Thyroid gland (tissue), 4 donors: ENCODE data around the gene MAPKAPK2. TPM values are rescaled to one million over a fixed set of nuclear protein-coding genes. Genes with fewer than 3 reads are reported as not detected.

ENCODE experiments used
- DNase-seq, 2 donors: peaks; one replicate each; pipeline ENCODE4 v3.0.0-alpha.2; 2019
- H3K27ac ChIP-seq, 3 donors: fragments of 200-600 bp; sonication (generic); 1 replicate in 2 of 3; 2 replicates in 1 of 3; pipeline ENCODE4 v1.5.1; 2016 to 2019; ENCODE audit warnings: mild to moderate bottlenecking in 1 of 3, moderate library complexity in 1 of 3
- H3K27me3 ChIP-seq: fragments of 200-600 bp; sonication (generic); one replicate; pipeline ENCODE4 v1.5.1; 2019
- H3K36me3 ChIP-seq, 2 donors: fragments of 200-600 bp; sonication (generic); one replicate each; pipeline ENCODE4 v1.5.1; 2016 to 2019
- H3K4me1 ChIP-seq, 2 donors: fragments of 200-600 bp; sonication (generic); one replicate each; pipeline ENCODE4 v1.5.1; 2017 to 2019
- H3K4me3 ChIP-seq, 3 donors: fragments of 200-600 bp; sonication (generic); replicated peaks in 1 of 3; 1 replicate in 2 of 3; 2 replicates in 1 of 3; pipeline ENCODE4 v1.5.1; 2016; ENCODE audit warnings: mild to moderate bottlenecking in 1 of 3
- H3K9me3 ChIP-seq: fragments of 200-600 bp; sonication (generic); one replicate; pipeline ENCODE4 v1.5.1; 2017
- CTCF ChIP-seq, 6 experiments: fragments of 200-600 bp in 3 of 6; fragments of 450-650 bp in 3 of 6; sonication (generic) in 3 of 6; IDR thresholded peaks; one replicate each; pipeline ENCODE4 v1.5.1; 2016 to 2019; ENCODE audit warnings: antibody characterized with exemption in 6 of 6, mild to moderate bottlenecking in 2 of 6, inconsistent platforms in 1 of 6, moderate library complexity in 1 of 6
- POLR2A ChIP-seq, 2 donors: fragments of 450-650 bp; IDR thresholded peaks; one replicate each; pipeline ENCODE4 v1.6.1; 2017; ENCODE audit warnings: antibody characterized with exemption in 2 of 2, mild to moderate bottlenecking in 2 of 2, moderate library complexity in 1 of 2
- WGBS, 2 donors: methylation state at CpG; one replicate each; pipeline ENCODE4 v1.1.5; 2017; 5-methylcytosine and 5-hydroxymethylcytosine counted together
- intact Hi-C: fragments of 100-400 bp; cut with DNase I; formaldehyde crosslinking; loops from one replicate; pipeline ENCODE4 v1.15.1; 2023
- total RNA-seq, 4 donors: library from RNA; depleted of rRNA; stranded (reverse); fragments of >200 nt; gene quantifications; one replicate each; pipeline ENCODE4 v1.2.3, GENCODE V29; 2016

Gene MAPKAPK2
- total RNA-seq, 4 donors from 2014 or later = 48.5 to 64.0 (median 59.9) TPM

GRCh38 chr1:206748348-206749030, 63.8 kb downstream of the MAPKAPK2 start:
- WGBS, 2 donors = 86 to 92% methylated on average over 3 of the region's 3 CpGs
- DNase-seq = no peak
- TF ChIP-seq CTCF (IDR thresholded peaks at IDR 0.05) (no peak), POLR2A (IDR thresholded peaks at IDR 0.05) (no peak)
- Histone ChIP-seq H3K4me1 (no peaks in the 10 kb centered on the region), H3K27ac (no peak overlapping the region), H3K4me3 (no peak overlapping the region), H3K27me3 (no peaks in the 10 kb centered on the region), H3K36me3 (no peaks in the 10 kb centered on the region), H3K9me3 (no peaks in the 10 kb centered on the region)
- intact Hi-C loops = no loop called here

- Histone ChIP-seq H3K4me3 (no peak overlapping the region), H3K4me1 (no peaks in the 10 kb centered on the region), H3K9me3 (no peaks in the 10 kb centered on the region), H3K27ac (no peak overlapping the region), H3K36me3 (no peaks in the 10 kb centered on the region), H3K27me3 (no peaks in the 10 kb centered on the region)
- WGBS, 2 donors = 59 to 71% methylated on average over 5 of the region's 5 CpGs
- TF ChIP-seq POLR2A (IDR thresholded peaks at IDR 0.05) (no peak), CTCF (IDR thresholded peaks at IDR 0.05) (no peak)
- intact Hi-C loops = no loop called here
- DNase-seq = no peak
Measured at GRCh38 chr1:206751891-206752290, 67.2 kb downstream of the MAPKAPK2 start.

- DNase-seq = no peak
- H3K9me3 ChIP-seq = no peaks in the 10 kb centered on the region
- H3K36me3 ChIP-seq = no peaks in the 10 kb centered on the region
- WGBS, 2 donors = 93% methylated on average over 2 of the region's 2 CpGs
- no peak overlapping the region for H3K4me3 ChIP-seq
- no peak for TF ChIP-seq CTCF (IDR thresholded peaks at IDR 0.05)
- no peak for TF ChIP-seq POLR2A (IDR thresholded peaks at IDR 0.05)
- intact Hi-C loops = no loop called here
- H3K27ac ChIP-seq = no peak overlapping the region
- no peaks in the 10 kb centered on the region for H3K27me3 ChIP-seq
- H3K4me1 ChIP-seq = no peaks in the 10 kb centered on the region
Measured at GRCh38 chr1:206752481-206752880, 67.8 kb downstream of the MAPKAPK2 start.

GRCh38 chr1:206753141-206753540, 68.4 kb downstream of the MAPKAPK2 start:
- Histone ChIP-seq H3K4me1 (no peaks in the 10 kb centered on the region), H3K4me3 (no peak overlapping the region), H3K36me3 (no peaks in the 10 kb centered on the region), H3K9me3 (no peaks in the 10 kb centered on the region), H3K27me3 (no peaks in the 10 kb centered on the region), H3K27ac (no peak overlapping the region)
- intact Hi-C loops = no loop called here
- TF ChIP-seq POLR2A (IDR thresholded peaks at IDR 0.05) (no peak), CTCF (IDR thresholded peaks at IDR 0.05) (no peak)
- DNase-seq = no peak
- 91 to 94% methylated on average over 3 of the region's 3 CpGs for WGBS, 2 donors

- H3K27me3 ChIP-seq = no peaks in the 10 kb centered on the region
- no peak overlapping the region for H3K27ac ChIP-seq
- intact Hi-C loops = no loop called here
- DNase-seq = no peak
- 70 to 88% methylated on average over 1 of the region's 1 CpG for WGBS, 2 donors
- no peaks in the 10 kb centered on the region for H3K9me3 ChIP-seq
- no peaks in the 10 kb centered on the region for H3K36me3 ChIP-seq
- H3K4me1 ChIP-seq = no peaks in the 10 kb centered on the region
- no peak overlapping the region for H3K4me3 ChIP-seq
- no peak for TF ChIP-seq CTCF (IDR thresholded peaks at IDR 0.05)
- TF ChIP-seq POLR2A (IDR thresholded peaks at IDR 0.05) = no peak
Measured at GRCh38 chr1:206754011-206754410, 69.3 kb downstream of the MAPKAPK2 start.
